NCI-H1092 treated with DMSO at 0.1 percent for 48 hours (cell line): ENCODE results near the gene POLDIP3.

Experiments used
- DNase-seq: peaks from one replicate; lab custom pipeline; 2025; lab: John Stamatoyannopoulos, UW

Gene POLDIP3

GRCh38 chr22:42614312-42615091, at the start of gene POLDIP3:
TSS of gene POLDIP3 (minus strand) at chr22:42614883. CDS start at chr22:42614857, 26 bp downstream.
- DNase-seq = peak; percentile 97

GRCh38 chr22:42661985-42662831, 47.5 kb upstream of the POLDIP3 start:
- peak; percentile 64 for DNase-seq

GRCh38 chr22:42656578-42656977, 41.9 kb upstream of the POLDIP3 start:
- DNase-seq = no peak

- no peak for DNase-seq
These were observed 41.0 kb upstream of the POLDIP3 start for GRCh38 chr22:42655693-42656092.

- no peak for DNase-seq
These were observed 39.9 kb upstream of the POLDIP3 start for GRCh38 chr22:42654436-42655073.

- no peak for DNase-seq
These were observed 39.3 kb upstream of the POLDIP3 start for GRCh38 chr22:42653999-42654398.

- no peak for DNase-seq
These were observed 36.5 kb upstream of the POLDIP3 start for GRCh38 chr22:42651134-42651533.

- peak; percentile 74 for DNase-seq
These were observed 34.8 kb upstream of the POLDIP3 start, which contains the start of gene CYB5R3 for GRCh38 chr22:42649246-42650099. TSS of gene CYB5R3 (minus strand) at chr22:42649392. CDS start at chr22:42649315, 77 bp downstream.

- no peak for DNase-seq
These were observed 33.9 kb upstream of the POLDIP3 start for GRCh38 chr22:42648368-42649245.

- no peak for DNase-seq
These were observed 33.3 kb upstream of the POLDIP3 start for GRCh38 chr22:42648017-42648367.

GRCh38 chr22:42646569-42647525, 32.2 kb upstream of the POLDIP3 start:
- DNase-seq = no peak

- DNase-seq = no peak
These were observed 31.4 kb upstream of the POLDIP3 start for GRCh38 chr22:42645938-42646568.

- no peak for DNase-seq
These were observed 30.8 kb upstream of the POLDIP3 start for GRCh38 chr22:42645341-42645937.

GRCh38 chr22:42644422-42645340, 30.0 kb upstream of the POLDIP3 start:
- no peak for DNase-seq

GRCh38 chr22:42643634-42644421, 29.1 kb upstream of the POLDIP3 start:
- no peak for DNase-seq

- DNase-seq = no peak
These were observed 28.3 kb upstream of the POLDIP3 start for GRCh38 chr22:42642806-42643633.
